Stimulated activated CD4-positive, alpha-beta T cell treated with anti-CD3 and anti-CD28 coated beads, Interleukin-12 subunit alpha, Interleukin-12 subunit beta, amount 100 ng/mL, for 24 hours (primary cell): Measurements from ENCODE around the gene MYD88.

Source experiments
- DNase-seq, 2 experiments: peaks; one replicate each; pipeline ENCODE4 v3.0.0-alpha.2; 2020; ENCODE audit warnings: low read depth in 2 of 2

MYD88 gene

DNA sequence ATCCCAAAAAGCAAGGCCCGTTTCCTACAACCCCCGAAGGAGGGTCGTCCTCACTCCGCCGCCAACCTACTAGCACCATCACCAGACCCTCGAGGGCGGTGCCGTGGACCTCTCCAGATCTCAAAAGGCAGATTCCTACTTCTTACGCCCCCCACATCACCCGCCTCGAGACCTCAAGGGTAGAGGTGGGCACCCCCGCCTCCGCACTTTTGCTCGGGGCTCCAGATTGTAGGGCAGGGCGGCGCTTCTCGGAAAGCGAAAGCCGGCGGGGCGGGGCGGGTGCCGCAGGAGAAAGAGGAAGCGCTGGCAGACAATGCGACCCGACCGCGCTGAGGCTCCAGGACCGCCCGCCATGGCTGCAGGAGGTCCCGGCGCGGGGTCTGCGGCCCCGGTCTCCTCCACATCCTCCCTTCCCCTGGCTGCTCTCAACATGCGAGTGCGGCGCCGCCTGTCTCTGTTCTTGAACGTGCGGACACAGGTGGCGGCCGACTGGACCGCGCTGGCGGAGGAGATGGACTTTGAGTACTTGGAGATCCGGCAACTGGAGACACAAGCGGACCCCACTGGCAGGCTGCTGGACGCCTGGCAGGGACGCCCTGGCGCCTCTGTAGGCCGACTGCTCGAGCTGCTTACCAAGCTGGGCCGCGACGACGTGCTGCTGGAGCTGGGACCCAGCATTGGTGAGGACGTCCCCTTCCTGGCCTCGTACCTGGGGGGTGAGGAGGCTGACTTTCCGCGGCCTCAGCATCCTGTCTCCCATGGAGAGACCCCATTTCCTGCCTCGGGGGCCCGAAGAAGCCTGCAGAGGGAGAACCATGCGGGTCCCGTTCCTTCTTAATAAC, at the start of gene MYD88:
Gene MYD88, plus strand, starts transcription at position 313 of the 842 bp plus-strand sequence. Its CDS starts 40 bp downstream, at position 353.
- peak; percentile 62 to 82 for DNase-seq

DNA sequence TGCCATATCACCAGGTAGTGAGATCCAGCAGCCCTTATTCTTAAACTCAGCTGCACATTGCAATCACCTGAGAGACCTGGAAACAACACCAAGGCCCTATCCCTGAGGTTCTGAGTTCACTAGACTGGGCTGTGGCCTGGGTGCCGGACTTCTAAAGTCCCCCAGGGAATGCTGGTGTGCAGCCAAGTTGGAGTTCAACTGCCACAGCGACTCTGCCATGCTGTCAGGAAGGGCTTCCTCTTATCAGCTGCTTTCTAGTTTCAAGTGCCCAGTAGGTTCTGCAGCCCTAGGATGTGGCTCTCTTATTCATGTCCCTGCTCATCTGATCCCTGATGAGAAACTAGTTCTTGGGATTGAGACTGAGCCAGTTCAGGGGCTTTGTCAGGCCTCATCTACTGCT, 49.3 kb upstream of the MYD88 start:
- DNase-seq = no peak

DNA sequence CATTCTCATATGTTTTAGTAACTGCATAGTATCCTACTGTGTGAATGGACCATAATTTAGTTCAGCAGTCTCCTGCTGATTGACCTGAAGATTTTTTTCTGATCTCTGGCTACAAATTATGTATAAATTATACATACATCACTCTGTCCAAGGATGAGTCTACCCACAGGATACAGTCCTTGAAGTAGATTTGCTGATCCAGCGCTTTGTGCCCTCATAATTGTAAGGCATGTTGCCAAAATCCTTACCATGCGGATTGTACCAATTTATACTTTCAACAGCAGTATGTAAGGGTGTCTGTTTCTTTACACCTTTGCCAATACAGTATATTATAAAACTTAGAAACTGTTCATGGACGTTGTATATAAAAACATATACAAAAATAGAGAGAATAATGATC, 48.0 kb upstream of the MYD88 start:
- DNase-seq = no peak

DNA sequence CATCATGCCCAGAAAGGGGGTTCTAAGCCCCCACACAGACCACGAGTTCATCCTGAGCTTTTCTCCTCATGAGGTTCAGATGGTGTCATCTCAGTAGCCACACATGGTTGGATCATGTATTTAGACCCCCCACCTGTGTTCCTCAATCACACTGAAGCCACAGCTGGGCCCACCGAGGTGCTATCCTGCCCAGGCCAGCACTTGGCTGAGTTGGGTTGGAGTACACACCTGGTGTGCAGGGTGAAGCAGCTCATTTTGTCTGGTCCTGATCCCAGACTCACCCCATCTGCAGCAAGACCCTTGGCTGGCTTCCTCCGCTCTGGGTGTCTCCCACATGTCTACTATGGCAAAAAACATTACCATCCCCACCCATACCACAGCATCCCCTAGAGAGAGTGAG, 43.5 kb upstream of the MYD88 start:
- no peak for DNase-seq

DNA sequence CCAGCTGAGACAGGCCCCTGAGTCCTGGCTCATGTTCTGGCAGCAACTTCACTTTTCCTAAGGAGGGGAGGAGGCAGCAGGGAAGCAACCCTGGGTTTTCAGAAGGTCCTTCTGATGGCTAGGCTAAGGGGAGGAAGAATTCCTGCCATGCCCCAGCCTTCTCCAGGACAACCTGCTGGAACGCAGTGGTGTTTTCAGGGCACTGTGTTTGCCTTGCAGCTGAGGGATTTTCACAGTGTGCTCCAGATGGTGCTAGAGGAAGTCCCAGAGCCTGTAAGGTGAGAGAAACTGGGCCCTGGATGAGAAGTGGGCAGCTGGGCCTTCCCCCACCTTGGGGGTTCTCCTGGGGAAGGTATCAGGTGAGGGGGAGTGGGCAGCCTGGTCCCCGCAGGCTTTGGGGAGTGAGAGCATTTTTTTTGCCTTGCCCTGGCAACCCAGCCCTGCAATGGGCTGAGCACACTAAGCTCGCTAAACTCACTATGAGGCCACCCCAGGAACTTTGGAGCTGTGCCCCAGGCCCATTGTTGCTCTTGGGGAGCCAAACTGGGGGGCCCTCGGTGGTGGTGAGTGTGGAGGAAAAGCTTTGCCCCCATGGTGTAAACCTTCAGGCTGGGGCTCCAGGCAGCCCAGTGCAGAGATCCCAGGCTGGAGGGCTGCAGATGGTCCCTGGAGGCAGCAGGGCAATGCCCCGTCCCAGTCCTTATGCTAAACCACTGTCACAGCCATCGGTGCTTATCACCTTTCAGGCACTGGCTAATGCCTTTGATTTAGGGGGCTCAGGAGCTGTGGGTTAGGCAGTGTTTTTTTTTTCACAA, 42.6 kb upstream of the MYD88 start:
- DNase-seq = no peak

DNA sequence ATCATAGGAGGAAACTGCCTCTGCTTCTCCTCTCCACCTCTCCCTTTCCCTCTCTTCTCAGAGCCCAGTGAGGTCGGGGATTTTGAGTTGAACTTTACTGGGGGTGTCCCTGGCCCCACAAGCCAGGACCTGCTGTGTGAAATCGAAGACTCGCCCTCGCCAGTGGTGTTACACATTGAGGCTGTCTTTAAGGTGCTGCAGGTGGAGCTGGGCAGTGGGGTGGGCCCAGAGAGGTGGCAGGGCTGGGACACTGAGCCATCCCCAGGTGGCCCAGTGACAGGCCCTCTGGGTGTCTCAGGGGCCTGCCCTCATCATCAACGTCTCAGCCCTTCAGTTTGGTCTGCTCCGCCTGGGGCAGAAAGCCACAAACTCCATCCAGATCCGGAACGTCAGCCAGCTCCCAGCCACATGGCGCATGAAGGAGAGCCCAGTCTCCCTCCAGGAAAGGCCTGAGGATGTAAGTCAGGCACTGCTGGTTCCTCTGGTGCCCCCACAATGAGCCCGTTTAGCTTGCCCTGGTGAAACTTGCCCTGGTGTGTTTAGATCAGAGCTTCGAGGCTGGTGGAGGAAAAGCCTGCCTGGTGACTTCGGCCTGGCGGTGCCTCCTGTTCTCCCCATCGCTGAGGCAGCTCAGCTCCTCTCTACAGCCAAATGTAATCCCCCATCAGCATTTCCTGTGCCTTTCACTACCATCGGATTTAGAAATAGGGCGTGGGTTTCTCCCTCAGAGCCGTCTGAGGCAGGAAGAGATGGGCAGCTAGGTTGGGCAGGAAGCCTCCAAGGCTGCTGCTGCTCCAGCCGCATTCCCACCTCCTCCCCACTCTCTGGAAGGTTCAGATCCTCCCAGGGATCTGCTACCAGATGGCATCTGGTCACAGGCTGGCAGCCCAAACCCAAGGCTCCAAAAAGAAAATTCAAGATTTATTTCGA, 40.8 kb upstream of the MYD88 start:
- DNase-seq = no peak

DNA sequence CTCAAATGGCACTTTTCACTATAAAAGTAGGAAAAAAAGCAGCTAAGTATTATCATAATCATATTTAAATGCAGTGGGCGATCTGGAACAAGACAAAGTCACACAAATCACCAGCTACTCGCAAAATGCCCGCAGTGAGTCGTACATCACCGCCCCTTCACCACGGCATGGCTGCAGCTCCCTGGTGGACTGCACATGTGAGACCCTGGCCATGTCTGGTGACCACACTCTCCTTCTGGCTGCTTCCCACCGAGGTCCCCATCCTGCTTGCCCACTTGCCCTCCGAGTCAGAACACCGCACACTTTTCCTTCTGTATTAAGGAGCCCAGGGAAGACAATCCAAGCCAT, 40.1 kb upstream of the MYD88 start:
- DNase-seq = no peak

DNA sequence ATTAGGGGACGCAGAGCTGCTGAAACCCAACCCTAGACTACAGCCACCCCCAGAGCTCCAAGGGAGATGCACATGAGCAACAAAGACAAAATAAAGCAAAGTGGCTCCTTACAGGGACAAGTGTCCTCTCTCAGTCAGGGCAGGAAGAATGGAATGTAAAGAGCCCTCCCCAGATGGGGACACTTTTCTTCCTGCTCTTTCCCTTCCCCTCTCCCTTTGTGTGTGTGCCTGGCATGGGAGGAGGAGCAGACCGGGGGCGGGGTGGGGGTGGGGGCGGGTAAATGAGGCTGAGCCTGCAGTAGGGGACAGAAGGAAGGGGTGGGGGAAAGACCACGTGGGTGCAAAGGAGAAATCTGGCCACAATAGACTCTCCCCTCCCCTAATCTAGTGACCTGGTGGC, 38.9 kb upstream of the MYD88 start:
- DNase-seq = no peak

DNA sequence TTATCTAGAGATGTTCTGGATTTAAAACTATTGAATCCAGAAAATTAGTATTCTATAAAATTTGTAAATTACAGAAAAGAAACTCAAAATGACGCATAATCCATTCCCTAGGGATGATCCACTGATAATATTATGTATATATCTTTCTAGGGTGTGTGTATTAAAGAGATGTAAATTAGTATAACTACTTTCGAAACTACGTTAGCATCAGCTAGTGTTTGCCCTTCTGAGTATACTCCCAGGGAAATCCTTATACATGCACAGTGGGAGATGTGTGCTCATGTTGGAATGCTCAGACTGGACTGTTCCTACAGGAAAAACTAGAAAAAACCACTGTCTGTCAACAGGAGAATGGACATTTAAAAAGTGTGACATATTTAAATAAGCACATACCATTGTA, 38.0 kb upstream of the MYD88 start:
- no peak for DNase-seq

DNA sequence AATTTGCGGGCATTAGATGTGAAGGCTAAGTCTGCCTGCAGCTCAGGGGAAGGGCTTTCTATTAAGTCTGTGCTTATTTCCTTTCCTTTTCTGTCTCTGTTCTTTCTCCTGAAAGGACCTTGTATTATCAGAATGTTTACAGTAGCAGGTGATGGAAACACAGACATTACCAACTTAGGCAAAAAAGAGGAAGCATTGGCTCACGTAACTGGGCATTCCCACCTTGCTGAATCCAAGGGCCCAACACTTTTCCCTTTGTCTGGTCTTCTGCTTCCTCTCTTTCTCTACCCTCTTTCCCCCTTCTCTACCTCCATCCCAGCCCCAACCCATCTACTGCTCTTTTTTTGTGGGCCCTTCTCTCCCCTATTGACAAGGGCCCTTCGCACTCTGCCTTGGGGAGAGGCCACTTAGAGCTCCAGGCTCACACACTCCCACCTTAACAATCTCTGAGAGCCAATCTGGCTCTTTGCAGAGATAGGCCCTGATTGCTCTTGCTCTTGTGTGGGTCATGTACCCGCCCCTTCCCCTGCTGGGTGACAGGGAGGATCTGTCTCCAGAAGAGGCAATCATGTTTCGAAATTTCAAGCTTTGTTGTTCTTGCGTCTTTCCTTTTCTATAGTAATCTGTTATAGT, 36.5 kb upstream of the MYD88 start:
- DNase-seq = no peak

DNA sequence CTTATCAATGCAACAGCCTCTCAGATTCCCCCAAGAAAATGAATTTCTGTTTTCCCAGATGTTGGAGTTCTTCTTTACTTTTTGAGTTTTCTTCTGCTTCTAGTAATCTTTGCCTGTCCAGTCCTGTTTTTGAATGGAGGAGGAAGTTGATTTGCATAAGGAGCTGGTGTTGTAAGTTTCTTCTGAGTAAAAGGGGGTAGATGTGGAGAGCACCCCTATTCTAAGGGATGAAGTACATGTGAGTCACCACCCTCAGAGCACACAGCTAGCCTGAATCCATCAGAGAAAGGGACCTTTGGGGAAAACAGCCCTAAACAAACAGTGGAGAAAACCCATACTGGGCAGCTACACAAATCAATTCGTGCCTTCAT, 36.0 kb upstream of the MYD88 start:
- no peak for DNase-seq

DNA sequence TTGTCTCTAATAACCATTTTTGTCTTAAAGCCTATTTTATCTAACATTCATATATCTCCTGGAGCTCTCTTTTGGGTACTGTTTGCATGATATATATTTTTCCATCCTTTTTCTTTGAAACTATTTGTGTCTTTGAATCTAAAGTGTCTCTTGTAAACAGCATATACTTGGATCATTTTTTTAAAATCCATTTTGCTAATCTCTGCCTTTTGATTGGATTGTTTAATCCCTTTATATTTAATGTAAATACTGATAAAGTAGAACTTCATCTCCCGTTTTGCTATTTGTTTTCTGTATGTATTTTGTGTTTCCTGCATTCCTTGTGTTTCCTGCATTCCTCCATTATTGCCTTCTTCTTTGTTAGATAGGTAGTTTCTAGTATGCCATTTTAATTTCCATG, 32.9 kb upstream of the MYD88 start:
- no peak for DNase-seq

DNA sequence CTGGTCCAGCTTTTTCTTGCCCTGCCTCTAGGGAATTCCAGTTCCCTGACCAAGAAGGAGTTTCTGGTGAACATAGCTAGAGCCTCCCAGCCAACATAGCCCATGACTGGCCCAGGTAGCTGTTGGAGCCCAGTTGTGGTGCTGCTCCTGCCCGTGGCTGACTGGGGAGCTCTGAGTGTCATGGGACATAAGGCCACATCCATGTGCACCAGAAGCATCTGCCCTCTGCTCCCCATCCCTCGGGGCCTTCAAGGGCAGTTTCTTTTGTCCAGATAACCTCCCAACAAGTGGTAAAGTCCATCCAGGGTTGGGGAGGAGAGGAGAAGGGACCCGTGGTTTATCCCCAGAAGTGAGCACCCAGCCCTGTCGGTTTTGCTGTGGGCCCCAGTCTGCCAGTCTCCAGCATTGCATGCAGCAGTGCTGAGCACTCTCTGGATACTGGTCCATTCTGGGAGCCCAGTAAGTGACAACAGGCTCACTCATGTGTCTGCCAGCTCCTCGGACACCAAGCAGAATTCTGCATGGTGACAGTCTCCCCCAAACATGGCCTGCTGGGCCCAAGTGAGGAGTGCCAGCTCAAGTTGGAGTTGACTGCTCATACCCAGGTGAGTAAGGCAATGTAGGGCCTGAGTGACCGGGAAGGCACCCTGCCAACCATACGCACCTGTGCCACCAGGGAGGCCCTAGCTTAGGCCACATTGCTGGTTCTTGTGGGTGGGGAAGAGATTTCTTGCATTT, 30.4 kb upstream of the MYD88 start:
- DNase-seq = no peak

DNA sequence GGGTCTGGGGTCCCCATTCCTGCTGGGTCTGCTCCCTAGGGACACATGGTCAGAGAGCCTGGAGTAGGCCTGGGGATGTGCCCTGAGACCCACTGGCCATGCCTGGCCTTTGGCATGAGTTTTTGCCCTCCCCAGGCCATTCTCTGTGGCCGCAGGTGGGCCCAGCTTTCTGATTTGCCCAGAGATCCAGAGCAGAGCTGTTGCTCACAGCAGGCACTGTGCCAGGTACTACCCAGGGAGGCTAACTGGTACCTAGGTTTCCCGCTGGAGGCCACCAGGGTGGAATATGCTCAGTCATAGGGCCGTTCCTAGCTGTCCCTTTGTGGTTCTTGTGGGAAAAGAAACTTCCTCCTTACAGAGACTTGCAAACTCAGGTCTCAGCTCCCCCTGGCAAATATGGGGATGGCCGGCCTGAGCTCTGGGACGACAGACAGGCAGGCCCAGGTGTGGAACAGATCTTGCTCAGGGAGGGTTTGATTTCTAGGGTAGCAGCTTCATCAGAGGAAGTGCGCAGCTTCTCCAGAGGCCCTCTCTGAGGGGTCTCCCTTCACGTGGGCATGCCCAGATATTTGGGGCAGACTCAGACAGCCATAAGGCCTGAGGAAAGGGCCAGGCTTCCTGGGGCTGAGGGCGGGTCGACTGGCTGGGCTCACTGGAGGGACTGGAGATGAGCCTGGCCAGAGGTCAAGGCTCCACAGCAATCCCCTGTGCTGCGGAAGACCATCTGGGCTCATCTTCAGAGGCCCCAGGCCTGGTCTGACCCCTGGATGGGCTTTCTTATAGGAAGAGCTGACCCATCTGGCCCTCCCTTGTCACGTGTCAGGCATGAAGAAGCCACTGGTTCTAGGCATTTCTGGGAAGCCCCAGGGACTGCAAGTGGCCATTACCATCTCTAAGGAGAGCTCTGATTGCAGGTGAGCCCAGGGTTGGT, 29.5 kb upstream of the MYD88 start:
- no peak for DNase-seq

DNA sequence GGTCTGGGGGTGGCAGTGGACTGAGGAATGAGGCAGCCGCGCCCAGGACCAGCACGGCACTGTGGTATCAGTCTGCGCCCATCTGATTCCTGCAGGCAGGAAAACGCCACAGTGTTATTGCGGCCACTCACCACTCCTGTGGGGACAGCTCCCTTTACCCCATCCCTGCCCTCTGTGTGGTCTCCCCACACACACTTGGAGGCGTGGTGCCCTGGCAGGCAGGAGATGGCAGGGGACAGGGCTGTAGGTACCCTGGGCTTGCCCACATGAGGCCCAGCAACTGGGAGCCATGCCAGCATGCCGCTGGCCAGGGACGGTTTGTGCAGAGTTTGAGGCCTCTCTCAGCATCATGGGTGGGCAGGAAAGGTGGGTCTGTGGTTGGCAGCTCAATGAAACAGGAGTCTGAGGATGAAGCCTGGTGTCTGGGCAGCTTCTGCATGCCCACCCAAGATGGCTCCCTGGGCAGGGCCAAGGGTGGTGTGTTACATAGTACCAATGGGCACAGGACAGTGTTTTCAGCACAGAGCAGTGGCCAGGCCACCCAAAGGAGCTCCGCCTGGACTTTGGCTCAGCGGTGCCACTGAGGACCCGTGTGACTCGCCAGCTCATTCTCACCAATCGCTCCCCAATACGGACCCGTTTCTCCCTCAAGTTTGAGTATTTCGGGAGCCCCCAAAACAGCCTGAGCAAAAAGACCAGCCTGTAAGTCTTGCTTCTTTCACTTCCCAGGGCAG, 28.7 kb upstream of the MYD88 start:
- DNase-seq = no peak

DNA sequence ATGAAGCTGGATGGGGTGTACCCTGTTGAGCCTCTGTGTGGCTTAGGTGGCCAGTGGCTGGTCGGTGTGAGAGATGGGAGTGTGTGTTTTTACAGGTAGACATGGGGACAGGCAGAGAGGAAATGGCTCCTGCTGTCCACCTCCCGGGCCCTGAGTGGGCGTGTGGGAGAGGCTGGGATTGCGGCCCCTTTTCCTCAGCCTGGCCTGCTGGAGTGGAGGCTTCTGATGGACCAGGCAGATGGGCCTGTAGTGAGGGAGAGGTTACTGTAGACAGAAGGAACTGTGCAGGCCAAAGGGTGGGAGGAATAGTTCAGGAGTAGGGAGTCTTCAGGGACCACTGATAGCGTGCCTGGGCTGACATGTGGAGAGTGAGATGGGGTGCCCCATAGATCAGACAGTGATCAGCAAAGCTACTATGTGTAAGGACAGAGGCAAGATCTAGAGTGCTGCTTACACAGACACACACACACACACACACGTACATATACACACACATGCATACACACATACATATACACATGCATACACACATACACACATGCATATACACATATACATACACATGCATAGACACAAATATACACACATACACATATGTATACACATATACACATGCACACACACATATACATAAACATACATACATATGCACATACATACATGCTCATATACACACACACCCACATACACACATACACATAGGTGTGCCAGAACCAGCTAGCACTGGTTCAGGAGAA, 28.0 kb upstream of the MYD88 start:
- DNase-seq = no peak

DNA sequence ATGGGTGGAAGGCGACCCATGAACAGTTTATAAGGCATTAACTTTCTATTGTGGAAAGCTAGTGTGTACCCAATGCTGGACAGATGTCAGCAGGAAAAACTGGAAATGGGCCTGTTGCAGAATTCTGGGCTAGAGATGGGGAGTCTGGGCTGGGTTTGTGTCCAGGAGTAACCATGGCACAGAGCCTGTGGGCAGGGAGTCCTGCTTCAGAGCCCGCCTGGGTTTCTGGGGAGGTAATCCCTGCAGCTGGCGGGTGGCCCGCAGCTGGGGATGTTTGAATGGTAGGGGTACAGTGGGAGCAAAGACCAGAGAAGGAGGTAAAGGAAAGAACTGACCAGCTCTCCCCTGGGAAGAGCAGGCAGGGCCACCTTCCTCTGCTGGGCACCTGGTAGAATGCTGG, 27.3 kb upstream of the MYD88 start:
- no peak for DNase-seq

DNA sequence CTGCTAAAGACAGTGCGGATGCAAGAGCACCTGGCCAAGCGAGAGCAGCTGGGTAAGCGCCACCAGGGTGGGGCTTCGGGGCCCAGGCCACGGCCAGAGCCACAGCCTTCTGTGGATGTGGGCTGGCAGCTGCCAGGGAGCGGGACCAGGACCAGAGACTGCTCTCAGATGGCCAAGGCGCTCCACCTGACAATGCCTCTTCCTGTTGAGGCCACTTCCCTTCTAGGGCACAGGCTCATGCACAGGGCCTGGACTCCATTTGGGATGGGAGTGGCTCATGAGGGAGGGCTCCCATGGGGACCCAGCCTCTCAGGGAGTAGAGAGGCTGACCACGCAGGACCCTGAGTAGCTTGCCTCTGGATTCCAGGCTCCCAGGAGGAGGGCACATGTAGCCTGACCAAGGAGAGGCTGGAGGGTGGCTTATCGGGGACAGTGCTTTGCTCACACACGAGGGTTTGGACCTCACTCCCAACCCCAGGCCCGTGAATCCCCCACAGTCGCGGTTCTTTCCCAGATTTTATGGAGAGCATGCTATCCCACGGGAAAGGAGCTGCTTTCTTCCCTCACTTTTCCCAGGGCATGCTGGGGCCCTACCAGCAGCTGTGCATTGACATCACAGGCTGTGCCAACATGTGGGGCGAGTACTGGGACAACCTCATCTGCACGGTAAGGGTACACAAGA, 26.6 kb upstream of the MYD88 start:
- no peak for DNase-seq
